HG02943 (cell line): ENCODE measurements around the gene BCL11A.

Source experiments
- ATAC-seq: cut with Tn5 transposase; IDR thresholded peaks from one replicate; pipeline ENCODE4 v1.9.1; 2021; ENCODE audit warnings: mild to moderate bottlenecking, low read depth, moderate library complexity; ENCODE audit not compliant: unreplicated experiment

The BCL11A gene

DNA sequence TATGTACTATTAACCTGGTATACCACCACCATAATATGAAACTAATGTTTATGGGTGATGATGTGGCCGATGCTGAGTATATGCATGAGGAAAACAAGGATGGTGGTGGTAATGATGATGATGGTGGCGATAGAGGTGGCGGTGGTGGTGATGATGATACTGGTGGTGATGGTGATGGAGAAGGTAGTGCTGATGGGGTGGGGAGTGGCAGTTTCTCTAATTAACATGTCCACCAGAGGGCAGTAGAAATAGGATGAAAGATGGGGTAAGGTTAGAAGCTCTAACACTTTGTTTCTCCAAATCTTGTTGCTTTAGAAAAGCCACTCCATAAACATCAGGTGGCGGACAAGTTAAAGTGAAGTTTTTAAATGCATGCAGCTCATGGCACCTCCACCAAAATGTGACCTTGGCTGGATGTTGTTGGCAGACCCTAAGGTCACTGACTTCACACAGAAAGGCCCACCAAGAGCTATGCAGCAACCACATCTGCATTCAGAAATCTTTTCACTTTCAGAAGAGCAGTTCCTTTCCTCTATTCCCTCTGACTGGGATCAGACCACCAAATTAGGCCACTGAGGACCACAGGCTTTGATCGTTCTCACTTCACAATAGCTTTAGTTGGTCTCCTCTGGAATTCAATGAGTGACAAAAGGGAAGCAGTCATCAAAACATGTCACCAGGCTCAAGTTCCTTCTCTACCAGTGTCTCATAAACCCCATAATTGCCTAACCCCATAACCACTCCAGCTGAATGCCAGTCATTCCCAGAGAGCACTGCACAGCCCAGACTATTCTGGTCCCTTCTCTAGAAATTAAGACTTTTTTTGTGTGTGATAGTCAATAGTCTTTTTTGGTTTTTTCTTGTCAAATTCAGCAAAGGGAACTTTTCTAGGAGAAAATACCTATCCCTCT lies 7.5 kb upstream of the BCL11A start:
- ATAC-seq = no peak

- no peak for ATAC-seq
These were observed 6.4 kb upstream of the BCL11A start for GRCh38 chr2:60559880-60560279.

DNA sequence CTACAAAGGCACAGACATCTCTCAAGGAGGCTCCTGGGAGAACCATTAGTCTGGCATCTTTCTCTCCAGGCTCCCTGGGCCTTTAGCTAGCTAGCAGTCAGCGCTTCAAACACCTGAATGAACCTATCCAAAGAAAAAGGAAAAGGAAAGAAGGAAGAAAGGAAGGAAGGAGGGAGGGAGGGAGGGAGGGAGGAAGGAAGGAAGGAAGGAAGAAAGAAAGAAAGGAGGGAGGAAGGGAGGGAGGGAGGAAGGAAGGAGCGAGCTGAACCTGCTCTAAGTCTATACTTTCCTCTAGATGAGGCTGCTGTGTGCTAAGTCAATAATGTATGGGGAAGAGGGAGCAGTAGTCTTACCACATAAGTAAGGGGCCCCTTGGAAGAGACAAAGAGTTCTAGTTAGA lies 5.1 kb upstream of the BCL11A start:
- no peak for ATAC-seq

- ATAC-seq = no peak
These were observed 4.0 kb upstream of the BCL11A start for GRCh38 chr2:60557486-60557864.

DNA sequence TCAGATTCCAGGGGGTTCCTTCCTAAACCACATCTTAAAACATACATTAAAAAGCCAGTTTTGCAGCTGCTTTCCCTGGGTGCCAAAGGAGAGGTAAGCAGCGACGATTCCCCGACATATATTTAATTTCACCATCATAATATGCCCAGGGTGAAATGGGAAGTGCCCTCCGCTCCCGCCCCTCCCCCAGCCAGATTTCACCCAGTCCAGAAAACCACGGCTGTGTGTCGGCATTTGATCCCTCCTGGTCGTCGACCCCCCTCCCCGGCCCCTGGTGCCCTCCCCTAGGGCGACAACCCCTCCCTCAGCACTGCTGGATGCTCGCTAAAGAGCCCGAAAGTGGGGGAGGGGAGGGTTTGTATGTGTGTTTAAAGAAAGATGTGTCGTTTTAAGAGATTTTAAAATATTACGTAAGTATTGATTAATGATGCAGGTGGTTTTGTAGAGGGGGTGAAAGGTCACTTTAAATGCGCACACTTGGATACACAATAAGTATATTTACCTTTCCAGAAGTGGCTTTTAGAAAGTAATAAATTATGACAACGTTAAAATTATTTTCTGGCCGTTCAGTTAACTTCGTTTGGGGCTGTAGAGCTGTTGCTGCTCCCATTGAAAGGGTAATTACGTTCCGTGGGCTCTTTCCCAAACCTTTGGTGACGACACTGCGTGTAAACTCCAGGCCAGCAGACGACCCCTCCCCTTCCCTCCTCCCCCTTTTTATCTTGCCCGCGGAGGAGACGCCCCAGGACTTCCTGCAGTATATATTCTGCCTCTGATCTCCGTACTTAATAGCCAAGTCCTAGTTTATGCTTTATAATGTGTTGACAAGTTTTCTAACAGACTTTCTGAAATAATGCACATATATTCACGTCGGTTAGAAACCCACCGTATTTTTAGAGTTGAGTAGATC lies 3.4 kb upstream of the BCL11A start:
- no peak for ATAC-seq

GRCh38 chr2:60556175-60556574 lies 2.7 kb upstream of the BCL11A start:
- no peak for ATAC-seq

DNA sequence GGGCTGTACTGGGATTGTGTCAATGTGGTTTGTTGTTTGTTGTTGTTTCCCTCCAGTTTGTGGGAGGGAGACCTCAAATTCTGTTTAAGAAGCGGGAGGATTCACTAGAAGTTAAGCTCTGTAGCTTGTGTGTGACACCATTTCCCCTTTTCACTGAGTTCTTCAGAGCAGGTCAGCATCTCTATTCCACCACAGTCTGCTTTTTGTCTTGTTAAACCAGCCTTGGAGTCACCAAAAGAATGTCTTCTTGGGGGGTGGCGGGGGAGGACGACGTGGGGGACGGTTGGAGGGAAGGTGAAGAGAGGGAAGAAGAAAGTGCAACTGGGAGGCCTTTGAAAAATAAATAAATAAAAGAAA lies 2.3 kb upstream of the BCL11A start:
- no peak for ATAC-seq

DNA sequence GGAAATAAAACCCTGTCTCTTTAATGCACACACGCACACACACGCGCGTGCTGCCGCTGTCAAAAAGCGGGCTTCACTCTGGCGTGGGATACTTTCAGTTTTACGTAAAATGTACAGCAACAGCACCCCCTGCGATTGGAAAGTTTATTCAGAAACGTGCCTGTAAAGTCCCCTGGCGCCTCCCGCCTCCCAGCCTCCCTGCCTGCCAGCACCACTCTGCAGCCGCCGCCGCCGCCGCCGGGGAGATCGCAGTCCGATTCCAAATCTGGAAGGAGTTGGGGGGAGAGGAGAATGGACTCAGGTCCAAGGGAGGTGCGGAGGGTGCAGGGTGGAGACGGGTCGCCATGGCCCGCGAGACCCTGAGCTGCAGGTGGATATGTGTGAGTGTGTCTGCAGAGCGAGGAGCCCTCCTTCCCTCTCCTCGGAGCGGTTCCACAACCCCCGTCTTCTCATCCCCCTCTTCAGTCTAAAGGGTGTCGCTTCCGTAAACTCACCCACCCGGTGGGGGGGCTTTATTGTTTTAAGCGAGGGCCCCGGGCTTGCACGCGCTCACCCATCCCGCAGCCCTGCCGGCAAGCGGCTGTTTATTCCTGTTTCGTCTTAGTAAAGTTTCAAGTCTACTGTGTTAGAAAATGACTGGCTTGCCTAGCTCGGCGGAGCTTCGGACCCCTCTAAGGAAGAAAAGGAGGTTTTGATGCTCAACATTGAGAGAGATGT lies 1.8 kb upstream of the BCL11A start:
- peak; percentile 44 for ATAC-seq

DNA sequence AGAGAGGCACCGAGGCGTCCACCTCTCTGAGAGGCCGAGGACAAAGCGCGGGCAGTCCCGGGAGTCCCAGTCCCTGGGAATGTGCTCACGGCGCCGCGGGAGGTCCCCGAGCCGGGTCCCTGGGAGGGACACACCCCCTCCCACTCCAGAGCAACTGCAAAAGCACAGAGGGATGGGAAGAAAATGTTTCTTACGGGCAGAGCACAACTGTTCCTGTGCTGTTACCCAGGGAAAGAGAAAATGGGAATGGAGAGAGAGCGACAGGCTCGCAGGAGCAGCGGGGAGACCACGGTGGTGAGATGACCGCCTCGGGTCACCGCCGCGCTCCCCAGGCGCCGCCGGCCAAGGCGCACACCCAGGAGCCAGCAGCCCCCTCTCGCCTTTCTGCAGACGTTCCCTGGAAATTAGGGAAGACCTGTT lies 1.2 kb upstream of the BCL11A start:
- ATAC-seq = peak; percentile 1

- no peak for ATAC-seq
These were observed 706 bp upstream of the BCL11A start for GRCh38 chr2:60554074-60554645.

DNA sequence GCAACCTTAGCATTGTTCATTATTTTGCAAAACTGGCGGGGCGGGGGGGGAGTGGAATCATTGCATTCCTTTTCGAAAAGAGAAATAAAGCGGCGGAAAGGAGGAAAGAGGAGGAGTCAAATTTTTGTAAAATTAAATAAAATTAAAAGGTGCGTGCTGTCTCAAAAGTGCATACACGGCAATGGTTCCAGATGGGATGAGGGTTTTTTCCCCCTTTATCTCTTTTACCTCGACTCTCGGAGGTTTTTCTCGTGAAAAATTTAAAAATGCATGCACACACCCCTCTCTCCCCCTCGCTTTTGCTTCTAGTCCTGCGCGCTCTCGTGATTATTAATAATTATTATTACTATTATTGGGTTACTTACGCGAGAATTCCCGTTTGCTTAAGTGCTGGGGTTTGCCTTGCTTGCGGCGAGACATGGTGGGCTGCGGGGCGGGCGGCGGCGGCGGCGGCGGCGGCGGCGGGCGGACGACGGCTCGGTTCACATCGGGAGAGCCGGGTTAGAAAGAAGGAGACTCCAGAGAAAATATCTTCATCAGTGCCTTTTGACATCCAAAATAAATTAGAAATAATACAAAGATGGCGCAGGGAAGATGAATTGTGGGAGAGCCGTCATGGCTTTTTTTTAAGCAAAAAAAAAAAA lies 481 bp downstream of the BCL11A start:
- ATAC-seq = no peak

- no peak for ATAC-seq
These were observed 1.2 kb downstream of the BCL11A start for GRCh38 chr2:60552078-60552850.

- no peak for ATAC-seq
These were observed 2.0 kb downstream of the BCL11A start for GRCh38 chr2:60551240-60552077.

DNA sequence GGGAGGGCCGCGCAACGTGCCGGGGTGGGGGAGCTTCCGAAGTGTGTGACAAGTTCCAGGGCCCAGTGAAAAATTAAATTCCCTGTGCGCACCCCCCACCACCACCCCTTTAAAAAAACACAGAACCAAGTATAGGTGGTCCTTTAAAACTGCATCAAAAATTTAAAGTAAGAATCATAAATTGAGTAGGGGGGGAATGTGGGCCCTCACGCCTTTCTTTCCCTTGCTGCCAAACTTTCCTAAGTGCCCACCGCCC lies 2.5 kb downstream of the BCL11A start:
- ATAC-seq = no peak

GRCh38 chr2:60550178-60550983 lies 3.1 kb downstream of the BCL11A start:
- peak; percentile 50 for ATAC-seq

- ATAC-seq = peak; percentile 2
These were observed 3.6 kb downstream of the BCL11A start for GRCh38 chr2:60549928-60550177.

DNA sequence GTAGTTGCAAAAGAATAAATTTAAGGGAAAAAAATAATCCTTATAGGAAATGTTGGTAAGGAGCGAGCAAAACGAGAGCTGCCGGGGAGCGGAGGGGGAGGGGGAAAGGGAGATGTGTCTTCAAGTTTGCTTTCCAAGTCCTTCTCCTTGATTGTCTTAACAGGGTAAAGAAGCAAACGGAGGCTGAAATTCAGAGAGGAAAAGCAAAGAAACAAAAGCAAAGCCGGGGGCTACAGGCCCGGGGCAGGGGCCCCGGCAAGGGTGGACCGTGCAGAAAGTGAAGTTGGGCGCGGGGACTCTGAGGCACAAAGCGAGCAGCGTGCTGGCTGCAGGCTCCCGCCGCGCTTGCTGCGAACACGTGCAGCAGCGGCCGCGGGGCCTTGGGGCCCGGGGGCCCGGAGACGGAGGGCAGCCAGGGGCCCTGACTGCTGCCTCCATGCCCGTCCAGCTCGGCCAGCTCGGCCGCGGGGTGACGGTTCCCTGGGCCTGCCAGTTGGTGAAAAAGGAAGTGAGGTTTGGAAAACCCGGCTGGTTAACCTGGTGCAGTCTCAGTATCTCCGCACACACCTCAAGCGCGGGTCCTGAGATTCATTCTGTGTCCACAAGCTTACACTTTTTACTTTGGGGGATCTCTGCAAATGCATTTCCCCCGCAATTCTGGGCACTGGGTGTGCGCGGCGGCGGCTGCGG lies 4.1 kb downstream of the BCL11A start:
- peak; percentile 1 for ATAC-seq

- no peak for ATAC-seq
These were observed 4.6 kb downstream of the BCL11A start for GRCh38 chr2:60548845-60549237.
